Measurements from ENCODE around the gene MYO1D. TPM values are rescaled to one million over a fixed set of nuclear protein-coding genes. Genes with fewer than 3 reads are reported as not detected.
A peak's percentile ranks its signal among the peaks of the same experiment; 100 is the strongest.
"Not testable (repeated sequence)": the region's sequence is repeated elsewhere in the genome, so short reads cannot be mapped to it uniquely, and the experiment has no call there.

MYO1D gene
- total RNA-seq, 1 experiment from 2014 or later, result 1.3 TPM

DNA sequence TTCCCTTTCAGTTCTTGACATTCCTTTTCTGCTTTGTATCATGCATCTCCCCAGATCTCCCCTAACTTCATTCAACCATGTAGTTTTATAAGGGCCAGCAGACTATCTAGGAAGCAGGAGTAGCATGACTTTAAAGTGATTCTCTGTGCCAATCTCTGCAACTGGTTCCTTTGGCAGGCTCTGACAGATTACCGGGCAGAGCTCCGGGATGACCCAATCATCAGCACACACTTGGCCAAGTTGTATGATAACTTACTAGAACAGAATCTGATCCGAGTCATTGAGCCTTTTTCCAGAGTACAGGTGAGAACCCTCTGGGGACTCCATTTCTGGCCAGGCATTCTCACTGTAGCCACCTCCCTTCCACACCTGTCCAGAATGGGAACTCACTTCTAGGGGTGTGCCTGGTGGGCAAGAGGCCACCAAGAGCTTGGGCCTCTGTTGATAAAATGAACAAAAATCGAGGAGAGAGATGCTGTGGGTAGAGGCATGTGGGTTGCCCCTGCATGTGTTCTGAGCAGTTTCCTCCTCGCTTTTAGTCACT, 397.8 kb downstream of the MYO1D start:
- peaks cover 97% of the 10 kb centered on the region for H3K36me3 ChIP-seq
- no peaks in the 10 kb centered on the region for H3K27me3 ChIP-seq
- no peaks in the 10 kb centered on the region for H3K9me3 ChIP-seq
- no peak for DNase-seq
- H3K4me3 ChIP-seq, result no peak overlapping the region

DNA sequence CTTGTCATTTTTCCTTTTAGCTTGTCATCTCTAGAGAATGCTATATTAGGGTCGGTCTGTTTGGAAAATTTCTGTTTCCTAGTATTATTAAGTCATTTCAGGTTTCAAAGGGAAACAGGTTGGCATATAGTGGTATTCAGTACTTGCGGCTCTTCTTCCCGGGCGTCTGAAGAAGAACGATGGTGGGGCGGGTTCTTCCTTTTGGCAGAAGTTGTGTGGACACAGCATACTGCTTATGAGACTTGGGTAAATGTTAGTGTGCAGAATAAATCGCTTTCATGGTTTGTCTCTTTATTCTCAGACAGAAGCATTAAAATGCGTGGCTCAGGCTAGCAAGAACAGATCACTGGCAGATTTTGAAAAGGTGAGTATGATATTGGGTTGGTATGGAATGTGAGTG, 399.7 kb downstream of the MYO1D start:
- H3K27me3 ChIP-seq, result no peaks in the 10 kb centered on the region
- peaks cover 95% of the 10 kb centered on the region for H3K36me3 ChIP-seq
- no peak for DNase-seq
- H3K9me3 ChIP-seq, result no peaks in the 10 kb centered on the region
- no peak overlapping the region for H3K4me3 ChIP-seq

DNA sequence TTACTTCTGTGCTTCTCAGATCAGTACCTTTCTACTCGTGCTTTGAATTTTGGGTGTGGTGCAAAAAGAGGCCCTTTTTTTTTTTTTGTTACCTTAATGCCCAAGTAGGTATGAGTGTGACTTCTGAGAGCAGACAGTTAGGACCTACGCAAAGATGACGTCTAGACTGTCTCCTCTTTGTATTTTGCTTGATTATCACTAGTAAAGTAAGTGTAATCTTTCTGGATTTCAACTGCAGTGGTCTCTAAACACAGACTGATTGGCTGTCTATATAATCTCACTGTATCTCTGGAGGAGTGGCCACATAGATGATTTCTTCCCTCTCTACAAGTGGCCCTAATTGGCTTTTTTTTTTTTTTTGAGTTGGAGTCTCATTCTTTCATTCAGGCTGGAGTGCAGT, 401.7 kb downstream of the MYO1D start:
- H3K4me3 ChIP-seq, result no peak overlapping the region
- H3K9me3 ChIP-seq, result no peaks in the 10 kb centered on the region
- H3K36me3 ChIP-seq, result peaks cover 97% of the 10 kb centered on the region
- no peak for DNase-seq
- H3K27me3 ChIP-seq, result no peaks in the 10 kb centered on the region

DNA sequence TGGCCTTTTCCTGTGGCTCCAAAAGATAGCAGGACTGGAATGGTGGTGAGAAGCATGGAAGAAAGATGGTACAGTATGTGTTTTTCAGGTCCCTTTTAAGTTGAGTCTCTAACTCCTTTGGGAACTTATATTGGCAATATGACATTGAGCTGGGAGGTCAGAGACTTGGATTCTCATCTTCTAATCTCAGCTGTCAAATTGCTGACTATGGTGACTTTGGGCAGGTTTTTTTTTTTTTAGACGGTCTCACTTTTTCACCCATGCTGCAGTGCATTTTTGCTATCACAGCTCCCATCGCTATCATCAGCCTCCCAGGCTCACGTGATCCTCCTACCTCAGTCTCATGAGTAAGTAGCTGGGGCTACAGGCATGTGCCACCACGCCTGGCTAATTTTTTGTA, 405.3 kb downstream of the MYO1D start:
- Histone ChIP-seq H3K27me3 (no peaks in the 10 kb centered on the region), H3K36me3 (peaks cover 94% of the 10 kb centered on the region), H3K9me3 (no peaks in the 10 kb centered on the region), H3K4me3 (no peak overlapping the region)
- DNase-seq, result no peak

DNA sequence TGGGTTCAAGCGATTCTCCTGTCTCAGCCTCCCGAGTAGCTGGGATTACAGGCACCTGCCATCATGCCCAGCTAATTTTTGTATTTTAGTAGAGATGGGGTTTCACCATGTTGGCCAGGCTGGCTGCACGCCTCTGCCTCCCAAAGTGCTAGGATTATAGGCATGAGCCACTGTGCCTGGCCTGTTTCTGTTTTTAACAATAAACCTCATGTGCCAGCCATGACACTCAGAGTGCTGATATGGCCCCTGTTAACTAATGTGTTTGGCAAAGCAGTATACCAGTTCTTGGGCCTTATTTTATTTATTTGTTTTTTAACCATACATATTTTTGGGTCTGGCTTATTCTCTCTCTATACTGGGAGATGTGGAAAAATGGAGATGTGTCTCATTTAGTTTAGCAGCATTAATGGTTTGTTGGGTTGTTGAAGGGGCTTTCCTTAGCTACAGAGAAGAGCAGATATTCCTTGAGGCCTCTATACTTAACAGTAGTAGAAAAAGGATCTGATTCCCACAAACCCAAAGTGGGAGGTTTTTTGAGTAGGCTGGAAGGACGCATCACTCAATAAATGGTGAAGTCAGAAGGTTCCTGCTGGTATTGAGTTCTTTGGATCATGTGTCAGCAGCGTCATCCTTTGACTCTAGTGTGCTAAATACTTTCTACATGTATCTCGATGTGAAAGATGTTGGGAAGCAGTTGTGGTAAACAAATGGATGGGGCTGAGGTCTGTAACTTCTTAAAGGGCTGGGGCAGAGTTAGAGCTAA, 406.3 kb downstream of the MYO1D start:
- Histone ChIP-seq H3K4me3 (no peak overlapping the region), H3K27me3 (no peaks in the 10 kb centered on the region), H3K36me3 (peaks cover 94% of the 10 kb centered on the region), H3K9me3 (no peaks in the 10 kb centered on the region)
- no peak for DNase-seq

DNA sequence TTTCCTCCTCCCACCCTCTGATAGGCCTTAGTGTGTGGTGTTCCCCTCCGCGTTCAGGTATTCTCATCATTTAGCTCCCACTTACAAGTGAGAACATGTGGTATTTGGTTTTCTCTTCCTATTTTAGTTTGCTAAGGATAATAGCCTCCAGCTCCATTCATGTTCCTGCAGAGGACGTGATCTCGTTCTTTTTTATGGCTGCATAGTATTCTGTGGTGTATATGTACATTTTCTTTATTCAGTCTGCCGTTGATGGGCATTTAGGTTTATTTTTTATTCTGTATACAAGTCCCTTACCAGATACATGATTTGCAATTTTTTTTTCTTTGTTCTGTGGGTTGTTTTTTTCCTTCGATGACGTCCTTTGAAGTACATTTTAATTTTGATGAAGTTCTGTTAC, 409.0 kb downstream of the MYO1D start:
- no peaks in the 10 kb centered on the region for H3K9me3 ChIP-seq
- H3K27me3 ChIP-seq, result no peaks in the 10 kb centered on the region
- H3K4me3 ChIP-seq, result no peak overlapping the region
- H3K36me3 ChIP-seq, result peaks cover 93% of the 10 kb centered on the region
- no peak for DNase-seq

DNA sequence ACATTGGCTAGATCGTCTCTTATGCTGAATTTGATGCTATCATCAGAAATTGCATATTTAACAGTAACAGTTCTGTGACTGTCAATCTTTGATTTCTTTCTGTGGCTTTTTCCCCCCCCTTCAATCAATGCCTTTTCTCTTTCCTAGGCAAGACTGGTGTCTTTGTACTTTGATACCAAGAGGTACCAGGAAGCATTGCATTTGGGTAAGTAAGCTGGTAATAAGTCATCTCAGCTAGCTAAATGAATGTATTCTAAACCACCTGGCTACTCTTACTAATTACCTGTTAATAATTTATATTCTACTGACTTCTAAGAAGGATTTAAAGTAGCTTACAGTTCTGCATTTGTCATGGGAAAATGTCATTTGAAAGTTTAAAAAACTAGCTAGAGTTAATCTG, 412.6 kb downstream of the MYO1D start:
- H3K36me3 ChIP-seq, result peaks cover 94% of the 10 kb centered on the region
- H3K9me3 ChIP-seq, result no peaks in the 10 kb centered on the region
- H3K4me3 ChIP-seq, result no peak overlapping the region
- DNase-seq, result no peak
- no peaks in the 10 kb centered on the region for H3K27me3 ChIP-seq

DNA sequence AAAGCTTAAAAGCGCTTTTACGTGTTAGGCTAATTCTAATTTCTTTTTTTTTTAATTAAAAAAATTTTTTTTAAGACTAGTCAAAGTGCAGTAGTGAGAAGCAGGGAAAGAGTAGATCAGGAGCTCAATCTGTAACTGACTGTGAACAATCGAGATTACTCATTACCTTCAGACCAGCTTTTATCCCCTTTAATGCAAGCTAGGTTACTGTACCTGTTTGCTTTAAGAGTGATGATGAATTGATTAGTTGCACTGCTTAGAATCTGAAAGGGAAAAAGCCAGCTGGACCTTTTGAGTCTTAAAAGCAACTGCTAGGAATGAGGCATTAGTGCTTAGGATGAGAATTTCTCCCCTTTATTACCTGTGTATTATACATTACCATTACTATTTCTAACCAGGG, 413.6 kb downstream of the MYO1D start:
- H3K36me3 ChIP-seq, result peaks cover 90% of the 10 kb centered on the region
- H3K4me3 ChIP-seq, result no peak overlapping the region
- no peak for DNase-seq

DNA sequence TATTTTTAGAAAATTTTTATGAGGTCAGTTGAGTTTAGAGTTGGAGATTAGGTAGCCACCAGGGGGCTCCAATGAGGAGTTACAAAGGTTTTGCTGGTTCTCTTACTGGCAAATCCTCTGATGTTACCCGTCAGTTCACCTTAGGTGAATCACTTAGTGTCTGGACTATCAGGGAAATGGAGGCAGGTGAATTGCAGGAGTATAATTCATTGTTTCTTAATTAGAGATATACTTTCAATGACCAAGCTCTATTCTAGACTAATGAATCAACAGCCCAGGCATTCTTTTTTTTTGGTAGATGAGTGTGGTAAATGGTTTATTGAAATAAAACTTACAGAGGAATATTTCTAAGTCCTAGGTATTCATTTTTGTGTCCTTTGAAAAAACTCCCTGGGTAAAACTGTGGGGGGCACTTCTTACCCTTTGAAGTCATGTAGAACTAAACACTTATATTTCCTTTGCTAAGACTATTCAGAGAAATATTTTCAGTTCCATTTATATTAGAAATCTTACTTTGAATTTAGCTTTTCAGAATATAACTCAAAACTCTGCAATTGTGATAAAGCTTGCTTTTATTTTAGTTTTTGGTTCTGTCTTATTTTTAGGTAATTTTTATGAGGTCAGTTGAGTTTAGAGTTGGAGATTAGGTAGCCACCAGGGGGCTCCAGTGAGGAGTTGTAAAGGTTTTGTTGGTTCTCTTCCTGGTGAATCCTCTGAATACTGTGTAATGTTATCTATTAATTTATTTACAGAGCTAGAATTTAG, 414.9 kb downstream of the MYO1D start:
- Histone ChIP-seq H3K4me3 (no peak overlapping the region), H3K36me3 (peaks cover 92% of the 10 kb centered on the region), H3K9me3 (no peaks in the 10 kb centered on the region), H3K27me3 (no peaks in the 10 kb centered on the region)
- peak; percentile 28 for DNase-seq

More for the DNA sequence above, 413.6 kb downstream of the MYO1D start:
- H3K9me3 ChIP-seq, result no peaks in the 10 kb centered on the region
- H3K27me3 ChIP-seq, result no peaks in the 10 kb centered on the region

DNA sequence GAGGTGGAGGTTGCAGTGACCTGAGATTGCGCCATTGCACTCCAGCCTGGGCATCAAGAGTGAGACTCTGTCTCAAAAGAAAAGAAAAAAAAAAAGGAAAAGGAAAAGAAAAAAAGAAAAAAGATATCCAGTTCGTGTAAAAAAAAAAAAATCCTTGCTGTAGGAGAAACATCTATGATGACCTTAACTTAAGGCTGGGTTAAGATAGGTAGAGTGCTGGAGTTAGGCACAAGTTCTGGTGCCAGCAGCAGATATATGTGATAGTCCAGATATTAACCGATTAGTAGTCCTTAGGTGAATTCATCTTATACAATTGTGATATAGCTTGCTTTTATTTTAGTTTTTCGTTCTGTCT, 415.4 kb downstream of the MYO1D start:
- peaks cover 92% of the 10 kb centered on the region for H3K36me3 ChIP-seq
- H3K9me3 ChIP-seq, result no peaks in the 10 kb centered on the region
- H3K4me3 ChIP-seq, result no peak overlapping the region
- no peaks in the 10 kb centered on the region for H3K27me3 ChIP-seq
- DNase-seq, result no peak

DNA sequence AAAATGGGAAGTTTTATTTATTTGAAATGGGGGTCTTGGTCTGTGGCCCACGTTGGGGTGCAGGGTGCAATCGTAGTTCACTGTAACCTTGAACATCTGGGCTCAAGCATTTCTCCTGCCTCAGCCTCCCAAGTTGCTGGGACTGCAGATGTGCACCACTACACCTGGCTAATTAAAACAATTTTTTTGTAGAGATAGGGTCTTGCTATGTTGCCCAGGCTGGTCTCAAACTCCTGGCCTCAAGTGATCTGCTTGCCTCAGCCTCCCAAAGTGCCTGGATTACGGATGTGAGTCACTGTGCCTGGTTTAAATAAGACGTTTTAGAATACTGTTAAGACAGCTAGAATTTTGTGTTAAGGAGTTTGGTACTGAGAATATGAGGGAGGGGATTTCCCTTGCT, 416.9 kb downstream of the MYO1D start:
- Histone ChIP-seq H3K4me3 (no peak overlapping the region), H3K27me3 (no peaks in the 10 kb centered on the region), H3K9me3 (no peaks in the 10 kb centered on the region), H3K36me3 (peaks cover 91% of the 10 kb centered on the region)
- no peak for DNase-seq

DNA sequence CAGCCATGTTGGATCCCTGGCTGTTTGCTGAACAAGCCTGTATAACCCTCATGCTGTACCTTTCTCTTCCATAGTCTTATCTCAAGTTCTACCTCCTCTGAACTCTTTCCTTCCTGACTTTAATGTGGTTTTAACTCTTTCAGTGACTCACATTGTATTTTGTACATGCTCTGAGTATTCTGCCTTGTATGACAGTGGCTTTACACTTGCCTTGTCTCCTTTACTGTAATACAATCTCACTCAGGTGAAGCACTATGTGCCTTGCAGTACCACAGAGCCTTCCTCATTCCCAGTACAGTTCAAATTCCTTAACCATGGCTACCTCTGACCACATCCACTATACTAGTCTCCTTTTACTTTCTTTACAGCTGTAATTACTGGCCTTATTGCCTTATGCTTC, 418.6 kb downstream of the MYO1D start:
- peaks cover 92% of the 10 kb centered on the region for H3K36me3 ChIP-seq
- DNase-seq, result no peak
- no peaks in the 10 kb centered on the region for H3K9me3 ChIP-seq
- H3K27me3 ChIP-seq, result no peaks in the 10 kb centered on the region
- no peak overlapping the region for H3K4me3 ChIP-seq

DNA sequence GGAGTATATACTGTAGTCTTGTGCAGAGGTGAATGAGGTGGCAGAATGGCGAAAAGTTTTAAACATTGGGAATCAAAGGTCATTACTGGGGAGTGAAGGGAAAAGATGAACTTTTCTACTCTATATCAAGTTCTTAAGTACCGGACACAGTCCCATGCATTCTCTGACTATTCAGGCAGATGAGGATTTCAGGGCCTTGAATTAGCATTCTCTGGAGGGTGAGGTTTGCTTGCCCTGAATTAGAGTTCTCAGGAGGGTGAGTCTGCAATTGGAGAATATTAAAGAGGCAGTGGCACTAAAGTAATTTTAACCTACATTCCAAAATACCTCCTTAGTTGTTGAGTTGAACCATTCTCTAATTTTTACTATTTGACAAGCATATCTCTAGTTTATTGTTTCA, 423.6 kb downstream of the MYO1D start:
- Histone ChIP-seq H3K4me3 (no peak overlapping the region), H3K27me3 (no peaks in the 10 kb centered on the region), H3K36me3 (peaks cover 95% of the 10 kb centered on the region), H3K9me3 (no peaks in the 10 kb centered on the region)
- no peak for DNase-seq

DNA sequence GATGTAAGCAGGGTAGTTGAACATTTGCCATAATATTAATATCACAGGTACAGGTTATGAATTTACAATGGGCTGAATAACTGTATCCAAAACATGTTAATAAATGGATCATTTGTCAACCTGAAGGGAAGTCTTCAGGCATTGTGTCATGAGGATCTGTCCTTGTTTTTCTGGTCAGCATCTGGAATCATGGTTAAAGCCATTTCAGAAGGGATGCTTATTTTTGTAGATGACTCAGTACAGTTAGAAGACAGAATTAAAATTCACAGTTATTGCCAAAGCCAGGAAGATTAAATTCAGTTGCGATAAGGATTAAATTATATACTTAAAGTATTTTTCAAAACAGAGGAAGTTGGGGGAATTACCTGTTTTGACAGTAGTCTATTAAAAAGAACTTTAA, 424.6 kb downstream of the MYO1D start:
- H3K9me3 ChIP-seq, result no peaks in the 10 kb centered on the region
- H3K27me3 ChIP-seq, result no peaks in the 10 kb centered on the region
- H3K4me3 ChIP-seq, result no peak overlapping the region
- peaks cover 93% of the 10 kb centered on the region for H3K36me3 ChIP-seq
- no peak for DNase-seq

DNA sequence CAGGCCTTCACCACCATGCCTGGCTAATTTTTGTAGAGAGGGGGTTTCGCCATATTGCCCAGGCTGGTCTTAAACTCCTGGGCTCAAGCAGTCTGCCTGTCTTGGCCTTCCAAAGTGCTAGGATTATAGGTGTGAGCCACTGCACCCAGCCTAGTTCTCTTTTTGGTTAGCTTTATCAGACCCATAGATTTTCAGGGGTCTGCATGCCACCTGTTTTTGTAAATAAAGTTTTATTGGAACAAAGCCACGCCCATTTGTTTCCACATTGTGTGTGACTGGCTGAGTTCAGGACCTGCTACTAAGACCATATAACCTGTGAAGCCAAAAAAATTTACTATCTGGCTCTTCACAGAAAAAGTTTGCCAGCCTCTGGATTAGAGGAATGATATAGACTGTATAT, 425.0 kb downstream of the MYO1D start:
- Histone ChIP-seq H3K4me3 (no peak overlapping the region), H3K36me3 (peaks cover 93% of the 10 kb centered on the region), H3K9me3 (no peaks in the 10 kb centered on the region), H3K27me3 (no peaks in the 10 kb centered on the region)
- no peak for DNase-seq

DNA sequence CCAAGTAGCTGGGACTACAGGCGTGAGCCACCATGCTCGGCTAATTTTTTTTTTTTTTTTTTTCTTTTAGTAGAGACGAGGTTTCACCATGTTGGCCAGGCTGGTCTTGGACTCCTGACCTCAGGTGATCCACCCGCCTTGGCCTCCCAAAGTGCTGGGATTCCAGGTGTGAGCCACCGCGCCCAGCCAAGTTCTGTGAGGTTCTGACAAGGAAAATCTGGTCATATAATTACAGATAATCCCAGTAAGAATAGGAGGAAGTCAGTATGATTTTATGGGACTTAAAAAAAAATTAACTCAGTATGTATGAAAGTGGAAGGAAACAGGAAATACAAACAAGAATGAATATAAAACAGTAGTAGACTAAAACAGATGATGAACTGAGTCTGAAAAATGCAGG, 426.5 kb downstream of the MYO1D start:
- not testable (repeated sequence) for H3K9me3 ChIP-seq, H3K27me3 ChIP-seq, H3K4me3 ChIP-seq, DNase-seq
- H3K36me3 ChIP-seq, result peaks cover 94% of the 10 kb centered on the region

DNA sequence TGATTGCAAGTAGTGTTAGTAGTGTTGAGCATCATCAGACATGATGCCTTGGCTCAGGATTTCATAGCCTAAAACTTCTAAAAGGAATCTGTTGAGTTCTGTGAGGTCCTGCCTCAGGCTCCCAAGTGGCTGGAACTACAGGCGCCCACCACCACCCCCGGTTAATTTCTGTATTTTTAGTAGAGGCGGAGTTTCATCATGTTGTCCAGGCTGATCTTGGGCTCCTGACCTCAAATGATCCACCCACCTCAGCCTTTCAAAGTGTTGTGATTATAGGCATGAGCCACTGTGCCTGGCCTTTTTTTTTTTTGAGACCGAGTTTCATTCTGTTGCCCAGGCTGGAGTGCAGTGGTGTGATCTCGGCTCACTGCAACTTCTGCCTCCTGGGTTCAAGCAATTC, 427.0 kb downstream of the MYO1D start:
- peaks cover 92% of the 10 kb centered on the region for H3K36me3 ChIP-seq
- no peaks in the 10 kb centered on the region for H3K9me3 ChIP-seq
- no peaks in the 10 kb centered on the region for H3K27me3 ChIP-seq
- no peak overlapping the region for H3K4me3 ChIP-seq
- no peak for DNase-seq

DNA sequence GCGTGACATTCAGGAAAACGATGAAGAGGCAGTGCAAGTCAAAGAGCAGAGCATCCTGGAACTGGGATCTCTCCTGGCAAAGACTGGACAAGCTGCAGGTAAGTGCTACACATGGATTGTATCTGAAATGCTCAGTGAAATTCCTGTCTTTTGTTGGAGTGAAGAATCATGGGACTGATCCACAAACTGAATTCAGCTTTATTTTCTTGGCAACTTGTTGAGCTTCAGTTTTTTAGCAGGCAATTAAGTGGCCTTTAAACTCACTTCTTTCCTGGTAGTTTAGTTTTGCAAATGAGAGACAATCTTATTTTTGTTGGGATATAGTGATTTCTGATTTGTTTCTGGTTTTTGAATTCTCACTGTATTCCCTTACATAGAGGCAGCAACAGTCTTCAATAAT, 430.0 kb downstream of the MYO1D start:
- no peak for DNase-seq
- peaks cover 68% of the 10 kb centered on the region for H3K36me3 ChIP-seq
- H3K4me3 ChIP-seq, result 0 out of 2 replicates have a peak overlapping the region, but pooled peaks have one; percentile 1
- H3K9me3 ChIP-seq, result no peaks in the 10 kb centered on the region; the same call in 1 of the 2 replicates
- H3K27me3 ChIP-seq, result peaks cover 3% of the 10 kb centered on the region; the same call in 1 of the 2 replicates
